K562 (cell line): Measurements from ENCODE around the gene ENDOG. TPM values are rescaled to one million over a fixed set of nuclear protein-coding genes. Genes with fewer than 3 reads are reported as not detected.

Source experiments
- ATAC-seq: fragments of 200-7000 bp; cut with Tn5 transposase; 3 replicates; pipeline ENCODE4 v1.9.1; 2020; ENCODE audit warnings: moderate library complexity
- Bru-seq: library from RNA; stranded (reverse); fragments of 400-500 nt; gene quantifications from one replicate; lab custom pipeline; 2021; lab: Mats Ljungman, UMichigan
- BruChase-seq, 2 experiments: library from RNA; stranded (reverse); fragments of 400-500 nt; gene quantifications; one replicate each; lab custom pipeline; 2021; lab: Mats Ljungman, UMichigan
- BruUV-seq: library from RNA; stranded (reverse); fragments of 400-500 nt; replicated peaks from 2 replicates; lab custom pipeline; 2021; lab: Mats Ljungman, UMichigan
- CTCF ChIA-PET: fragments of 300-600 bp; formaldehyde crosslinking; extraction: SDS; loops from one replicate; lab custom pipeline; 2021; ENCODE audit warnings: low intra/inter-chr PET ratio; lab: Yijun Ruan, JAX
- POLR2A ChIA-PET: fragments of 300-600, 350-650 bp; sonication (Branson Sonifier 250); formaldehyde crosslinking; extraction: SDS; loops from one replicate; lab custom pipeline; 2021; ENCODE audit warnings: antibody characterized with exemption, inconsistent platforms; lab: Yijun Ruan, JAX
- DNase-seq, 4 experiments: peaks; one replicate each; pipeline versions ENCODE4 v3.0.0 to v3.0.0-alpha.2; 2011 to 2018; ENCODE audit warnings: low spot score in 3 of 4, mixed read lengths in 3 of 4; ENCODE audit errors: extremely low read depth in 1 of 4
- FAIRE-seq: peaks from 2 replicates; lab custom pipeline; 2011; peaks lifted over from hg19 to GRCh38; lab: Jason Lieb, UNC
- H2AFZ ChIP-seq: 2 replicates; pipeline ENCODE4 v1.6.0; 2011; ENCODE audit warnings: low read depth, low read length, control low read depth, inconsistent platforms
- H3K27ac ChIP-seq: fragments of 200-600 bp; 3 replicates; pipeline ENCODE4 v1.8.0; 2011; ENCODE audit warnings: low read depth, mild to moderate bottlenecking, control low read depth, inconsistent platforms, low read length, moderate library complexity, mixed read lengths; ENCODE audit errors: extremely low read depth
- H3K27me3 ChIP-seq, 2 experiments: fragments of 300-600 bp in 1 of 2; 2 replicates in 1 of 2; 3 replicates in 1 of 2; pipeline versions ENCODE4 v1.6.0 to v1.8.0; 2011; ENCODE audit warnings: inconsistent platforms in 2 of 2, low read length in 2 of 2, mild to moderate bottlenecking in 1 of 2, mixed read lengths in 1 of 2, moderate library complexity in 1 of 2; ENCODE audit not compliant: control insufficient read depth in 2 of 2, insufficient read depth in 2 of 2
- H3K36me3 ChIP-seq: fragments of 300-600 bp; 3 replicates; pipeline ENCODE4 v1.8.0; 2011; ENCODE audit warnings: mild to moderate bottlenecking, low read length, inconsistent platforms; ENCODE audit not compliant: control insufficient read depth, insufficient read depth
- H3K4me1 ChIP-seq, 2 experiments: fragments of 200-600 bp in 1 of 2; replicated peaks in 1 of 2; 2 replicates in 1 of 2; 3 replicates in 1 of 2; pipeline versions ENCODE4 v1.5.1 to v1.8.0; 2011; ENCODE audit warnings: inconsistent platforms in 2 of 2, low read length in 2 of 2, mild to moderate bottlenecking in 1 of 2, mixed read lengths in 1 of 2, moderate library complexity in 1 of 2; ENCODE audit not compliant: control insufficient read depth in 2 of 2, insufficient read depth in 2 of 2
- H3K4me2 ChIP-seq: 2 replicates; pipeline ENCODE4 v1.6.1; 2011; ENCODE audit warnings: low read length, control low read depth, inconsistent platforms, mixed read lengths; ENCODE audit not compliant: insufficient read depth
- H3K4me3 ChIP-seq: fragments of 200-600 bp; sonication (generic), shearing (Covaris generic); 2 replicates; pipeline ENCODE4 v1.5.1; 2016; ENCODE audit warnings: control low read depth, inconsistent platforms
- H3K79me2 ChIP-seq: fragments of 200-600 bp; 3 replicates; pipeline ENCODE4 v1.8.0; 2011; ENCODE audit warnings: low read length, inconsistent platforms; ENCODE audit not compliant: control insufficient read depth, insufficient read depth
- H3K9ac ChIP-seq, 2 experiments: 2 replicates each; pipeline versions ENCODE4 v1.6.0 to v1.6.1; 2011; ENCODE audit warnings: low read depth in 2 of 2, low read length in 2 of 2, control low read depth in 1 of 2, inconsistent platforms in 1 of 2, mild to moderate bottlenecking in 1 of 2, mixed read lengths in 1 of 2; ENCODE audit not compliant: insufficient read depth in 1 of 2
- H3K9me1 ChIP-seq: one replicate; pipeline ENCODE4 v1.6.0; 2011; ENCODE audit warnings: inconsistent platforms, mild to moderate bottlenecking, low read length, moderate library complexity; ENCODE audit not compliant: control insufficient read depth, insufficient read depth
- H3K9me3 ChIP-seq: replicated peaks from 2 replicates; pipeline ENCODE4 v1.5.1; 2011; ENCODE audit warnings: low read depth, low read length, inconsistent platforms; ENCODE audit not compliant: control insufficient read depth, insufficient read depth
- H4K20me1 ChIP-seq: replicated peaks from 2 replicates; pipeline ENCODE4 v1.6.1; 2011; ENCODE audit warnings: low read length, inconsistent platforms, mixed read lengths; ENCODE audit not compliant: control insufficient read depth, insufficient read depth
- ARID3A ChIP-seq: IDR thresholded peaks from 2 replicates; pipeline ENCODE4 v1.6.1; 2012; ENCODE audit warnings: low read depth, low read length, improper control_type of control experiment, borderline replicate concordance
- CTCF ChIP-seq, 3 experiments: IDR thresholded peaks in 2 of 3; conservative IDR thresholded peaks in 1 of 3; 2 replicates each; pipeline ENCODE4 v1.5.1; 2011 to 2012; ENCODE audit warnings: low read length in 3 of 3, mild to moderate bottlenecking in 3 of 3, control low read depth in 2 of 3, improper control_type of control experiment in 1 of 3, inconsistent platforms in 1 of 3, low read depth in 1 of 3, mixed read lengths in 1 of 3, moderate library complexity in 1 of 3; ENCODE audit not compliant: insufficient read depth in 2 of 3
- ESRRA ChIP-seq: fragments of 450-650 bp; IDR thresholded peaks from 2 replicates; pipeline ENCODE4 v1.6.1; 2014; ENCODE audit warnings: low read depth, mild to moderate bottlenecking, moderate library complexity, borderline replicate concordance
- ILF3 ChIP-seq: fragments of 450-650 bp; IDR thresholded peaks from 2 replicates; pipeline ENCODE4 v1.6.1; 2018; ENCODE audit warnings: antibody characterized with exemption, mild to moderate bottlenecking, moderate library complexity, borderline replicate concordance
- KDM2B ChIP-seq: fragments of 250-450 bp; sonication (Bioruptor Pico); IDR thresholded peaks from 2 replicates; pipeline ENCODE4 v1.8.0; 2021; ENCODE audit warnings: mild to moderate bottlenecking, moderate library complexity
- KDM4B ChIP-seq, 2 experiments: fragments of 450-650 bp in 1 of 2; sonication (generic) in 1 of 2; IDR thresholded peaks; 2 replicates each; pipeline ENCODE4 v1.6.1; 2016 to 2017; ENCODE audit warnings: borderline replicate concordance in 2 of 2, antibody characterized with exemption in 1 of 2, low read depth in 1 of 2, mild to moderate bottlenecking in 1 of 2
- MEF2D ChIP-seq: conservative IDR thresholded peaks from 2 replicates; pipeline ENCODE4 v1.6.1; 2016; ENCODE audit warnings: low read depth, missing genetic modification characterization, missing compliant biosample characterization
- ZNF197 ChIP-seq: fragments of 200-800 bp; sonication (Bioruptor generic); IDR thresholded peaks from 2 replicates; pipeline ENCODE4 v1.6.1; 2016; ENCODE audit warnings: low read depth, missing genetic modification characterization, missing compliant biosample characterization
- WGBS: fragments of 100-300 bp; shearing (Covaris generic); methylation state at CpG from one replicate; pipeline ENCODE4 v1.1.6; 2016; ENCODE audit warnings: low coverage, mixed read lengths; ENCODE audit not compliant: insufficient coverage; ENCODE audit errors: missing lambda C conversion rate; 5-methylcytosine and 5-hydroxymethylcytosine counted together
- in situ Hi-C: fragments of 300-500 bp; cut with MboI; formaldehyde crosslinking; loops from 4 replicates; pipeline ENCODE4 v1.15.0; 2018; ENCODE audit warnings: inconsistent platforms, mixed read lengths
- intact Hi-C: fragments of 100-400 bp; cut with micrococcal nuclease; formaldehyde crosslinking; loops from 2 replicates; pipeline ENCODE4 v1.14.2; 2022
- long read RNA-seq, 3 experiments: library from polyadenylated mRNA in 2 of 3; library from RNA in 1 of 3; unstranded in 2 of 3; stranded (forward) in 1 of 3; transcript quantifications; one replicate each; pipeline ENCODE4 v2.0.0, GENCODE V29; 2019 to 2022
- polyA minus RNA-seq, 3 experiments: library from RNA; depleted of rRNA, polyadenylated mRNA; stranded (reverse); fragments of >200 nt; gene quantifications; 2 replicates each; pipeline ENCODE4 v1.2.3, GENCODE V29; 2011
- polyA plus RNA-seq, 8 experiments: library from polyadenylated mRNA; depleted of rRNA in 4 of 8; stranded (reverse) in 5 of 8; unstranded in 3 of 8; fragments of >200 nt; fragmentation: Nextera tagmentation in 2 of 8; fragmentation: Illumina TruSeq in 1 of 8; extraction: Ambion mirVana in 2 of 8; extraction: Trizol in 1 of 8; gene quantifications; 2 replicates each; pipeline versions ENCODE4 v1.2.1 to v1.2.3, GENCODE V29; 2011 to 2014; ENCODE audit warnings: inconsistent platforms in 1 of 8, missing spikeins in 1 of 8
- total RNA-seq, 7 experiments: library from RNA; depleted of rRNA in 6 of 7; stranded (reverse); fragments of >200 nt in 6 of 7; fragmentation: Illumina TruSeq in 2 of 7; extraction: Trizol in 2 of 7; gene quantifications; 2 replicates each; pipeline versions ENCODE4 v1.2.1 to v1.2.3, GENCODE V29; 2011 to 2021; ENCODE audit warnings: low replicate concordance in 1 of 7
- TF ChIP-seq, protein P1 (sequence below): sonication (generic); IDR thresholded peaks from 2 replicates; pipeline ENCODE4 v1.6.1; 2016

Gene ENDOG
- 4.9 and 20.6 TPM in 2 replicates for total RNA-seq (2011; cell fraction: chromatin; rRNA removed; ENCODE audit: low replicate concordance)
- total RNA-seq (2011; cell fraction: nucleolus; rRNA removed), result 39.7 and 40.4 TPM in 2 replicates
- total RNA-seq (2011; cell fraction: nucleoplasm; rRNA removed), result 11.4 and 14.2 TPM in 2 replicates
- 91.0 and 99.6 TPM in 2 replicates for total RNA-seq (2014; rRNA removed)
- total RNA-seq (2014; rRNA removed; fragmentation: Illumina TruSeq; extraction: Trizol), result 6.3 and 8.8 TPM in 2 replicates
- 25.5 and 26.3 TPM in 2 replicates for total RNA-seq (2015; rRNA removed; fragmentation: Illumina TruSeq; extraction: Trizol)
- total RNA-seq (2021), result 83.2 and 84.9 TPM in 2 replicates
- 30.0 and 42.1 TPM in 2 replicates for polyA plus RNA-seq (2011; rRNA removed)
- 52.4 and 156 TPM in 2 replicates for polyA plus RNA-seq (2011; cell fraction: cytosol; rRNA removed)
- 58.2 and 77.0 TPM in 2 replicates for polyA plus RNA-seq (2011; cell fraction: nucleus; rRNA removed)
- polyA plus RNA-seq (2012), result 34.3 and 45.7 TPM in 2 replicates
- 8.7 and 16.3 TPM in 2 replicates for polyA plus RNA-seq (2014; fragmentation: Illumina TruSeq; extraction: Trizol)
- polyA plus RNA-seq (2014; fragmentation: Nextera tagmentation; extraction: Ambion mirVana), result 1 to 10 TPM; 1.2 to 3.8 TPM
- polyA plus RNA-seq (2014; rRNA removed), result 77.2 and 80.2 TPM in 2 replicates
- polyA minus RNA-seq (2011; rRNA and poly(A)+ RNA removed), result 10.2 and 12.4 TPM in 2 replicates
- polyA minus RNA-seq (2011; cell fraction: cytosol; rRNA and poly(A)+ RNA removed), result 23.4 and 24.1 TPM in 2 replicates
- polyA minus RNA-seq (2011; cell fraction: nucleus; rRNA and poly(A)+ RNA removed), result 16.2 and 20.6 TPM in 2 replicates
- percentile 79 among the genes with signal in this experiment for Bru-seq, nascent RNA
- BruChase-seq, experiment 1, labeled RNA remaining after a 2-hour chase, result percentile 62 among the genes with signal in this experiment
- percentile 60 among the genes with signal in this experiment for BruChase-seq, experiment 2, labeled RNA remaining after a 6-hour chase
- long read RNA-seq, experiment 1, transcript ENDOG-201 (3 exons, 1,172 nt), result major isoform, 154 of 198 reads
- long read RNA-seq, experiment 1, partial matches to known transcripts, result 7 of 198 reads
- long read RNA-seq, experiment 1, other reads (novel, unspliced or antisense), result 37 of 198 reads
- long read RNA-seq, experiment 2, transcript ENDOG-201 (3 exons, 1,172 nt), result major isoform, 106 of 119 reads
- long read RNA-seq, experiment 2, partial matches to known transcripts, result 3 of 119 reads
- long read RNA-seq, experiment 2, other reads (novel, unspliced or antisense), result 10 of 119 reads
- long read RNA-seq, experiment 3, transcript ENDOG-201 (3 exons, 1,172 nt), result major isoform, 10 of 12 reads
- long read RNA-seq, experiment 3, partial matches to known transcripts, result 0 of 12 reads
- long read RNA-seq, experiment 3, other reads (novel, unspliced or antisense), result 2 of 12 reads

GRCh38 chr9:128818099-128818838 lies at the start of gene ENDOG:
ENDOG (plus strand) TSS chr9:128818500; CDS start chr9:128818685, 185 bp downstream.
- Histone ChIP-seq H3K27ac (peak within 1 kb of the TSS; percentile 84), H2AFZ (peak within 1 kb of the TSS; percentile 97), H3K79me2 (peaks cover 20% of the 10 kb centered on the region), H3K9me3 (no peaks in the 10 kb centered on the region), H3K4me2 (peak within 1 kb of the TSS; percentile 98), H3K27me3 (no peaks in the 10 kb centered on the region), H4K20me1 (peaks cover 14% of the 10 kb centered on the region), H3K36me3 (peaks cover 34% of the 10 kb centered on the region), H3K4me1 (peaks cover 4 to 51% of the 10 kb centered on the region in 2 experiments; a peak in 3 of 5 replicates), H3K9me1 (no peaks in the 10 kb centered on the region), H3K4me3 (peak within 1 kb of the TSS; percentile 70), H3K9ac (peak within 1 kb of the TSS; percentile 70 to 99)
- POLR2A ChIA-PET, result interaction anchor here (0.5 to 3.9 kb wide), 15 partner anchors 8 to 1104 kb away, joined by 3 to 48 read pairs (median 4); partner anchors contain the start of genes SPOUT1 and ZDHHC12
- in situ Hi-C loops, result no loop called here
- FAIRE-seq (peak; percentile 99), ATAC-seq (peak; percentile 87), DNase-seq (peak; percentile 97 to 100 (median 98))
- 1% methylated on average over 46 of the region's 70 CpGs for WGBS
- BruUV-seq, result no TSS peak
- CTCF ChIA-PET, result interaction anchor here (0.6 to 1.6 kb wide), 2 partner anchors 85 to 218 kb away, joined by 5 read pairs; partner anchors contain the start of gene MIGA2
- intact Hi-C loops, result loop anchor here (1.0 to 5.0 kb wide), 3 partner anchors 44 to 85 kb away; no protein-coding TSS in a partner anchor
- no peak; a peak in 1 of 4 replicates for TF ChIP-seq KDM4B (IDR thresholded peaks at IDR 0.05; ENCODE audit: borderline replicate concordance in 2 of 2, low read depth in 1 of 2)
- peak; percentile 75 for TF ChIP-seq ESRRA
- no peak for TF ChIP-seq ZNF197 (CRISPR knock-in tag)
- TF ChIP-seq ILF3, result no peak
- TF ChIP-seq MEF2D (tag), result no peak
- TF ChIP-seq, protein P1, sequence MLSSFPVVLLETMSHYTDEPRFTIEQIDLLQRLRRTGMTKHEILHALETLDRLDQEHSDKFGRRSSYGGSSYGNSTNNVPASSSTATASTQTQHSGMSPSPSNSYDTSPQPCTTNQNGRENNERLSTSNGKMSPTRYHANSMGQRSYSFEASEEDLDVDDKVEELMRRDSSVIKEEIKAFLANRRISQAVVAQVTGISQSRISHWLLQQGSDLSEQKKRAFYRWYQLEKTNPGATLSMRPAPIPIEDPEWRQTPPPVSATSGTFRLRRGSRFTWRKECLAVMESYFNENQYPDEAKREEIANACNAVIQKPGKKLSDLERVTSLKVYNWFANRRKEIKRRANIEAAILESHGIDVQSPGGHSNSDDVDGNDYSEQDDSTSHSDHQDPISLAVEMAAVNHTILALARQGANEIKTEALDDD, result no peak
- no peak for TF ChIP-seq KDM2B (CRISPR knock-in tag)
- TF ChIP-seq CTCF (IDR thresholded peaks at IDR 0.05 in 2 of 3, conservative IDR thresholded peaks at IDR 0.05 in 1 of 3; ENCODE audit: insufficient read depth in 2 of 3, low read depth in 1 of 3, low read length in 3 of 3), result peak; percentile 89 to 98 (median 97)
- TF ChIP-seq ARID3A, result no peak
